ENCODE data around the gene LBP. TPM values are rescaled to one million over a fixed set of nuclear protein-coding genes. Genes with fewer than 3 reads are reported as not detected.

The LBP gene
- total RNA-seq, 1 donor from 2014 or later = not detected

GRCh38 chr20:38423541-38423940 lies 77.3 kb downstream of the LBP start:
- H3K27ac Mint-ChIP-seq (ENCODE audit: unreplicated experiment) = no peak overlapping the region
- no peak overlapping the region for H3K4me3 Mint-ChIP-seq
- TF ChIP-seq, protein P1, sequence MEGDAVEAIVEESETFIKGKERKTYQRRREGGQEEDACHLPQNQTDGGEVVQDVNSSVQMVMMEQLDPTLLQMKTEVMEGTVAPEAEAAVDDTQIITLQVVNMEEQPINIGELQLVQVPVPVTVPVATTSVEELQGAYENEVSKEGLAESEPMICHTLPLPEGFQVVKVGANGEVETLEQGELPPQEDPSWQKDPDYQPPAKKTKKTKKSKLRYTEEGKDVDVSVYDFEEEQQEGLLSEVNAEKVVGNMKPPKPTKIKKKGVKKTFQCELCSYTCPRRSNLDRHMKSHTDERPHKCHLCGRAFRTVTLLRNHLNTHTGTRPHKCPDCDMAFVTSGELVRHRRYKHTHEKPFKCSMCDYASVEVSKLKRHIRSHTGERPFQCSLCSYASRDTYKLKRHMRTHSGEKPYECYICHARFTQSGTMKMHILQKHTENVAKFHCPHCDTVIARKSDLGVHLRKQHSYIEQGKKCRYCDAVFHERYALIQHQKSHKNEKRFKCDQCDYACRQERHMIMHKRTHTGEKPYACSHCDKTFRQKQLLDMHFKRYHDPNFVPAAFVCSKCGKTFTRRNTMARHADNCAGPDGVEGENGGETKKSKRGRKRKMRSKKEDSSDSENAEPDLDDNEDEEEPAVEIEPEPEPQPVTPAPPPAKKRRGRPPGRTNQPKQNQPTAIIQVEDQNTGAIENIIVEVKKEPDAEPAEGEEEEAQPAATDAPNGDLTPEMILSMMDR (conservative IDR thresholded peaks at IDR 0.05) = no peak
- no peaks in the 10 kb centered on the region for H3K27me3 Mint-ChIP-seq (ENCODE audit: low read depth)
- no peaks in the 10 kb centered on the region for H3K9me3 Mint-ChIP-seq
- DNase-seq (ENCODE audit: low read depth, low spot score) = no peak
- peaks cover 29% of the 10 kb centered on the region for H3K36me3 Mint-ChIP-seq (ENCODE audit: low read depth)
- H3K4me1 Mint-ChIP-seq = peaks cover under 1% of the 10 kb centered on the region

GRCh38 chr20:38424401-38424800 lies 78.1 kb downstream of the LBP start:
- TF ChIP-seq, protein P1 (conservative IDR thresholded peaks at IDR 0.05) = no peak
- H3K27ac Mint-ChIP-seq (ENCODE audit: unreplicated experiment) = no peak overlapping the region
- H3K9me3 Mint-ChIP-seq = no peaks in the 10 kb centered on the region
- peaks cover 7% of the 10 kb centered on the region for H3K4me1 Mint-ChIP-seq
- no peaks in the 10 kb centered on the region for H3K27me3 Mint-ChIP-seq (ENCODE audit: low read depth)
- no peak for DNase-seq (ENCODE audit: low read depth, low spot score)
- H3K36me3 Mint-ChIP-seq (ENCODE audit: low read depth) = peaks cover 28% of the 10 kb centered on the region
- H3K4me3 Mint-ChIP-seq = no peak overlapping the region

GRCh38 chr20:38426006-38426897 lies 80.0 kb downstream of the LBP start:
- TF ChIP-seq, protein P1 (conservative IDR thresholded peaks at IDR 0.05) = no peak
- Mint-ChIP-seq H3K9me3 (no peaks in the 10 kb centered on the region), H3K36me3 (ENCODE audit: low read depth) (peaks cover 32% of the 10 kb centered on the region), H3K4me3 (no peak overlapping the region), H3K27ac (ENCODE audit: unreplicated experiment) (no peak overlapping the region), H3K27me3 (ENCODE audit: low read depth) (no peaks in the 10 kb centered on the region), H3K4me1 (peaks cover 15% of the 10 kb centered on the region)
- DNase-seq (ENCODE audit: low read depth, low spot score) = no peak

Other genes with a start within 250 kb of the LBP start
- 1.2 and 1.4 TPM in 2 replicates for gene TGM2, start 181.2 kb upstream of the LBP start, total RNA-seq
- 8.6 and 9.5 TPM in 2 replicates for gene KIAA1755, start 85.7 kb upstream of the LBP start, total RNA-seq
- gene BPI, start 42.3 kb upstream of the LBP start, total RNA-seq = not detected in 2 replicates
- 64.9 and 65.5 TPM in 2 replicates for gene SNHG17, start 88.8 kb downstream of the LBP start, total RNA-seq
- 34.7 and 35.2 TPM in 2 replicates for gene RALGAPB, start 126.4 kb downstream of the LBP start, total RNA-seq
- gene ADIG, start 234.7 kb downstream of the LBP start, total RNA-seq = not detected in 2 replicates